ENCODE data around the gene CELF2. TPM values are rescaled to one million over a fixed set of nuclear protein-coding genes. Genes with fewer than 3 reads are reported as not detected.
A peak's percentile ranks its signal among the peaks of the same experiment; 100 is the strongest.

CELF2 gene
- 10 to 100 TPM; 27.0 to 44.1 (median 31.3) TPM for total RNA-seq

DNA sequence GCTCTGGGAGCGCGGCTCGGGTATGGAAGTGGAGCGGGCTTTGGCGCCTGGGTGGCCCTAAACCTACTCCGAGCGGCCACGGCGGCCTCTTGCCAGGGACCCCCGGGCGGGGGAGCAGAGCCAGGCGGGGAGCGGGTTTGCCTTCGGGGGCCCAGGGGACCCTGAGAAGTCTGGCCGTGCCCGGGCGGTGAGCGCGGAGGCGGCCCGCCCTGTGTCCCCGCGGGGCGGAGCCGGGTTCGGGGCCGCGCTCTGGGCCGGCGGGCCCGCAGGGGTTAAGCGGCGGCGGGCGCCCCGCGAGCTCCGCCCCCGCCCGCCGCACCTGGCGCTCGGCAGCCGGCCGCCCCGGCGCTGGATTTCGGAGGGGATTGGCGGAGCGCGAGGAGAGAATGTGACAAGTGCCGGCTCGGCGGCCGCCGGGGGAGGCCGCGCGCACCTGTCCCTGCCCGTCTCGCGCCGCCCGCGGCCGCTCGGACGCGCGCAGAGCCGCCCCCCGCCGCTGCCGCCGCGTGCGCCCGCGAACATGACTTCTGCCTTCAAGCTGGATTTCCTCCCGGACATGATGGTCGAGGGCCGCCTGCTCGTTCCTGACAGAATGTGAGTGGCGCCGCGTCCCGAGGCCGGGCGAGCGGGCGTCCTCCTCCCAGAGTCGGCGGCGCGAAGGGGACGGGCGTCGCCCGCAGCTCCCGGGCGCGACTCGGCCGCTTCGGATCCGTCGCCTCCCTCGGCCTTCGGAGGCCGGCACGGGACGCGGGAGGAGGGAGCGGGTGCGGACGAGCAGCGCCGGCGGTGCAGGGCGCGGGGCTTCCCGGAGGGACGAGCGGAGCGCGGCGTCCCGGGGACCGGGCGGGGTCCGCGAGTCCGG, at the start of gene CELF2:
Gene CELF2, plus strand, starts transcription at position 303 of the 862 bp plus-strand sequence. Its CDS starts 218 bp downstream, at position 521.
- DNase-seq: peak; percentile 82
- WGBS, 2 donors (ENCODE audit: low coverage in 1 of 2): 0% methylated on average over 53 of the region's 133 CpGs; no CpG with 5 or more reads in 1 of the 2 donors
- Histone ChIP-seq H3K4me1 (peaks cover 0 to 57% (median 30%) of the 10 kb centered on the region in 4 donors), H3K27me3 (peaks cover 5% of the 10 kb centered on the region), H3K27ac (peak within 1 kb of the TSS; percentile 87 to 94 (median 92)), H3K36me3 (no peaks in the 10 kb centered on the region), H3K9me3 (no peaks in the 10 kb centered on the region), H3K4me3 (peak within 1 kb of the TSS; percentile 76 to 91 (median 78))
- intact Hi-C loops (cut with DNase I; ENCODE audit: low total_unique reads) (no loop called here), in situ Hi-C loops (cut with MboI; ENCODE audit: low pct_ligation_motif_present in 1 of 4, low pct_unique_long_range_greater_than_20kb in 1 of 4, low sequenced_read_pairs in 3 of 4) (no loop called here)
- TF ChIP-seq POLR2A (IDR thresholded peaks at IDR 0.05) (peak; percentile 47), CTCF (IDR thresholded peaks at IDR 0.05) (no peak), EP300 (IDR thresholded peaks at IDR 0.05; ENCODE audit: low read depth) (no peak), POLR2AphosphoS5 (IDR thresholded peaks at IDR 0.05) (peak in 2 of 3 donors; percentile 21 to 51)

DNA sequence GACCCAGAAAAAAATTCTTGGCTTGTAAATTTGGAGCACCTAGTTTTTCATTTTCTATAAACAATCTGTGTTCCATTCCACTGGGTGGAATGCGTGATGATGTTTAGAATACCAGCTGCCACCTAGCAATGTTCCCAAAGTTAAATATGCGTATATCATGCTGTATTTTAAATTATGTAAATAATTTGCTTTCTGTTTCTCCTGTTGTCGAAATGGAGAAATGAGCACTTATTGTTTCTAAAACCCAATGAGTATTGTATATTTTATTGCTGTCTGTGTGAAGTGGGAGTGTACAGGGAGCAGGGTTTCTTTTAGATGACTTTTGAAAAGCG, 49.4 kb upstream of the CELF2 start:
- Histone ChIP-seq H3K27me3 (no peaks in the 10 kb centered on the region), H3K9me3 (no peaks in the 10 kb centered on the region), H3K27ac (no peak overlapping the region), H3K36me3 (no peaks in the 10 kb centered on the region), H3K4me3 (no peak overlapping the region), H3K4me1 (peaks cover 0 to 9% (median 3%) of the 10 kb centered on the region in 4 donors)
- no peak for DNase-seq
- in situ Hi-C loops (cut with MboI; ENCODE audit: low pct_ligation_motif_present in 1 of 4, low pct_unique_long_range_greater_than_20kb in 1 of 4, low sequenced_read_pairs in 3 of 4) (no loop called here), intact Hi-C loops (cut with DNase I; ENCODE audit: low total_unique reads) (no loop called here)
- TF ChIP-seq POLR2AphosphoS5 (IDR thresholded peaks at IDR 0.05) (no peak), EP300 (IDR thresholded peaks at IDR 0.05; ENCODE audit: low read depth) (no peak), CTCF (IDR thresholded peaks at IDR 0.05) (no peak), POLR2A (IDR thresholded peaks at IDR 0.05) (no peak)
- 75 to 79% methylated on average over 4 of the region's 4 CpGs for WGBS, 2 donors (ENCODE audit: low coverage in 1 of 2)

GRCh38 chr10:10973310-10973709, 44.4 kb upstream of the CELF2 start:
- 95 to 100% methylated on average over 1 to 5 of the region's 5 CpGs for WGBS, 2 donors (ENCODE audit: low coverage in 1 of 2)
- Histone ChIP-seq H3K9me3 (no peaks in the 10 kb centered on the region), H3K27me3 (no peaks in the 10 kb centered on the region), H3K4me1 (no peaks in the 10 kb centered on the region), H3K36me3 (no peaks in the 10 kb centered on the region), H3K27ac (no peak overlapping the region), H3K4me3 (no peak overlapping the region)
- no peak for TF ChIP-seq POLR2AphosphoS5 (IDR thresholded peaks at IDR 0.05)
- no peak for TF ChIP-seq POLR2A (IDR thresholded peaks at IDR 0.05)
- TF ChIP-seq CTCF (IDR thresholded peaks at IDR 0.05): no peak
- TF ChIP-seq EP300 (IDR thresholded peaks at IDR 0.05; ENCODE audit: low read depth): no peak
- intact Hi-C loops (cut with DNase I; ENCODE audit: low total_unique reads) (no loop called here), in situ Hi-C loops (cut with MboI; ENCODE audit: low pct_ligation_motif_present in 1 of 4, low pct_unique_long_range_greater_than_20kb in 1 of 4, low sequenced_read_pairs in 3 of 4) (no loop called here)
- no peak for DNase-seq

- no peaks in the 10 kb centered on the region for H3K36me3 ChIP-seq
- TF ChIP-seq POLR2A (IDR thresholded peaks at IDR 0.05) (no peak), CTCF (IDR thresholded peaks at IDR 0.05) (no peak), POLR2AphosphoS5 (IDR thresholded peaks at IDR 0.05) (no peak), EP300 (IDR thresholded peaks at IDR 0.05; ENCODE audit: low read depth) (no peak)
- intact Hi-C loops (cut with DNase I; ENCODE audit: low total_unique reads) (no loop called here), in situ Hi-C loops (cut with MboI; ENCODE audit: low pct_ligation_motif_present in 1 of 4, low pct_unique_long_range_greater_than_20kb in 1 of 4, low sequenced_read_pairs in 3 of 4) (no loop called here)
- H3K27ac ChIP-seq: no peak overlapping the region
- no peaks in the 10 kb centered on the region for H3K9me3 ChIP-seq
- WGBS, 2 donors (ENCODE audit: low coverage in 1 of 2): 80% methylated on average over 2 of the region's 2 CpGs; no CpG with 5 or more reads in 1 of the 2 donors
- no peaks in the 10 kb centered on the region for H3K4me1 ChIP-seq
- no peaks in the 10 kb centered on the region for H3K27me3 ChIP-seq
- no peak for DNase-seq
- H3K4me3 ChIP-seq: no peak overlapping the region
Measured at GRCh38 chr10:10975647-10976046, 42.0 kb upstream of the CELF2 start.
